CD8-positive, alpha-beta memory T cell (primary cell): ENCODE data around the gene MSX1. TPM values are rescaled to one million over a fixed set of nuclear protein-coding genes. Genes with fewer than 3 reads are reported as not detected.

Experiments
- CTCF ChIA-PET: fragments of 350-600 bp; sonication (Branson Sonifier 250); formaldehyde crosslinking; loops from one replicate; lab custom pipeline; 2021; ENCODE audit warnings: antibody characterized with exemption; lab: Charles Lee
- POLR2A ChIA-PET: fragments of 350-600 bp; sonication (Branson Sonifier 250); formaldehyde crosslinking; loops from one replicate; lab custom pipeline; 2021; ENCODE audit warnings: antibody characterized with exemption; lab: Charles Lee
- DNase-seq, 5 donors: peaks; one replicate each; pipeline versions ENCODE4 v3.0.0 to v3.0.0-alpha.2; 2020 to 2022; ENCODE audit warnings: mixed read lengths in 1 of 5
- H3K27ac ChIP-seq: one replicate; pipeline ENCODE4 v1.7.0; 2013; ENCODE audit warnings: low read depth, mild to moderate bottlenecking, low read length, moderate library complexity
- H3K27me3 ChIP-seq: 2 replicates; pipeline ENCODE4 v1.7.0; 2013; ENCODE audit warnings: low read length, mild to moderate bottlenecking; ENCODE audit not compliant: insufficient read depth, poor library complexity, severe bottlenecking
- H3K36me3 ChIP-seq: 2 replicates; pipeline ENCODE4 v1.7.0; 2013; ENCODE audit warnings: mild to moderate bottlenecking, low read length, moderate library complexity; ENCODE audit not compliant: insufficient read depth
- H3K4me1 ChIP-seq: 2 replicates; pipeline ENCODE4 v1.7.0; 2013; ENCODE audit warnings: mild to moderate bottlenecking, low read length, moderate library complexity; ENCODE audit not compliant: insufficient read depth
- H3K4me3 ChIP-seq: 2 replicates; pipeline ENCODE4 v1.7.0; 2013; ENCODE audit warnings: mild to moderate bottlenecking, low read length
- H3K9me3 ChIP-seq: 2 replicates; pipeline ENCODE4 v1.7.0; 2013; ENCODE audit warnings: mild to moderate bottlenecking, low read length
- H3K27ac Mint-ChIP-seq, 8 donors: one replicate each; pipeline ENCODE4 v1.8.0; 2020 to 2021; ENCODE audit warnings: mixed read lengths in 8 of 8, mild to moderate bottlenecking in 6 of 8, inconsistent platforms in 3 of 8, moderate library complexity in 3 of 8
- H3K27me3 Mint-ChIP-seq, 2 donors: one replicate each; pipeline ENCODE4 v1.8.0; 2020 to 2021; ENCODE audit warnings: mixed read lengths in 2 of 2, mild to moderate bottlenecking in 1 of 2, moderate library complexity in 1 of 2
- H3K36me3 Mint-ChIP-seq, 3 donors: one replicate each; pipeline ENCODE4 v1.8.0; 2020 to 2021; ENCODE audit warnings: mixed read lengths in 3 of 3, inconsistent platforms in 1 of 3, mild to moderate bottlenecking in 1 of 3
- H3K4me1 Mint-ChIP-seq, 3 donors: one replicate each; pipeline ENCODE4 v1.8.0; 2020 to 2021; ENCODE audit warnings: mixed read lengths in 3 of 3, inconsistent platforms in 1 of 3, mild to moderate bottlenecking in 1 of 3
- H3K4me3 Mint-ChIP-seq, 7 donors: one replicate each; pipeline ENCODE4 v1.8.0; 2020 to 2021; ENCODE audit warnings: mixed read lengths in 7 of 7, mild to moderate bottlenecking in 6 of 7, moderate library complexity in 4 of 7, inconsistent platforms in 2 of 7
- H3K9me3 Mint-ChIP-seq, 5 donors: one replicate each; pipeline ENCODE4 v1.8.0; 2020 to 2022; ENCODE audit warnings: mixed read lengths in 5 of 5, mild to moderate bottlenecking in 3 of 5, moderate library complexity in 2 of 5, inconsistent platforms in 1 of 5
- polyA plus RNA-seq: library from polyadenylated mRNA; unstranded; fragments of 300-500 nt; fragmentation: Illumina TruSeq; gene quantifications from one replicate; pipeline ENCODE4 v1.2.3, GENCODE V29; 2021
- total RNA-seq, 2 experiments: library from RNA; stranded (reverse); gene quantifications; one replicate each; pipeline ENCODE4 v1.2.3, GENCODE V29; 2021

MSX1 gene
- total RNA-seq: under 1 TPM; 0.11 to 0.24 TPM
- polyA plus RNA-seq: not detected

GRCh38 chr4:4859325-4859798 lies at the start of gene MSX1:
MSX1 (plus strand) TSS chr4:4859665; CDS start chr4:4859900, 235 bp downstream.
- peaks cover 0 to 16% (median 8%) of the 10 kb centered on the region in 5 donors for H3K9me3 Mint-ChIP-seq
- H3K27me3 ChIP-seq: peaks cover 61% of the 10 kb centered on the region
- peak within 1 kb of the TSS; percentile 59 for H3K4me3 ChIP-seq
- peaks cover 29 to 51% (median 33%) of the 10 kb centered on the region in 3 donors for H3K4me1 Mint-ChIP-seq
- H3K27ac Mint-ChIP-seq: peak within 1 kb of the TSS in 1 of 8 donors; percentile 57
- H3K36me3 Mint-ChIP-seq: no peaks in the 10 kb centered on the region
- no peaks in the 10 kb centered on the region for H3K9me3 ChIP-seq
- no peak within 1 kb of the TSS for H3K27ac ChIP-seq
- peak in 1 of 5 donors; percentile 18 for DNase-seq
- H3K4me3 Mint-ChIP-seq: peak within 1 kb of the TSS; percentile 83 to 88 (median 87)
- ChIA-PET POLR2A (no interaction called here), CTCF (no interaction called here)
- peaks cover 9% of the 10 kb centered on the region for H3K4me1 ChIP-seq
- H3K27me3 Mint-ChIP-seq: peaks cover 78 to 81% of the 10 kb centered on the region in 2 donors
- no peaks in the 10 kb centered on the region for H3K36me3 ChIP-seq

DNA sequence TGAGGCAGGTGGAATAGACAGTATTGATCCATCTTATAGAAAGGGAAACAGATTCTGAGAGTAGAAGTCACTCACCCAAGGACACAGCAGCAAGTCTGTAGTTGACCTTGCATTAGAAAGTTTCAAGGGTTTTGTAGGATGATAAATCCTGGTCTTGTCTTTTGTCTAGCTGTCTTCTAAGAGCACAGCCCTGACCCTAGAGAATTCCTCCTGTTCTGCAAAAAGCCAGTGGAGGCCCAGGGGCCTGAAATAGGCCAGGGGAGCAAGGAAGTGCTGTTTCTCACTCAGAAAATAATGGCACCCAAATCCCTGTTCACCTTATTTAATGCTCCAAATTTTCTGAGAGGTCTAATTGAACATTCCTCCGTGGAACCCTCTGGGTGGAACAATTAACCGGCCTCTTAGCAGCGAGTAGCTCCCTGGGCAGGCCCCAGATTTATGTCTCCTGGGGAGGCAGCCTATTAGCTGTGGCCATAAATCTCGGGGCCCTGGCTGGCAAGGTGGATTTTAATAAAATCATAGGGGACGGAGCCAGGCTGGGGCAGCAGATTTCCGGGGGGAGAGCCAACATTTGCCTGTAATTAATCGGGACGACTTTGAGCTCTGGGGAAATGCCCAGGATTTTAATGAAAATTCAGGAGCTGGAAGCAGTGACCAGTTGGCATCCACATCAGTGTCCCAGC lies 49.2 kb upstream of the MSX1 start:
- Mint-ChIP-seq H3K4me3 (no peak overlapping the region), H3K9me3 (peaks cover 12 to 49% (median 22%) of the 10 kb centered on the region in 5 donors), H3K27ac (no peak overlapping the region), H3K4me1 (no peaks in the 10 kb centered on the region), H3K36me3 (peaks cover 0 to 20% (median 0%) of the 10 kb centered on the region in 3 donors), H3K27me3 (peaks cover 12 to 28% of the 10 kb centered on the region in 2 donors)
- no peak overlapping the region for H3K4me3 ChIP-seq
- no peaks in the 10 kb centered on the region for H3K9me3 ChIP-seq
- no peak overlapping the region for H3K27ac ChIP-seq
- CTCF ChIA-PET: no interaction called here
- H3K36me3 ChIP-seq: no peaks in the 10 kb centered on the region
- H3K27me3 ChIP-seq: no peaks in the 10 kb centered on the region
- POLR2A ChIA-PET: no interaction called here
- H3K4me1 ChIP-seq: no peaks in the 10 kb centered on the region
- no peak for DNase-seq

DNA sequence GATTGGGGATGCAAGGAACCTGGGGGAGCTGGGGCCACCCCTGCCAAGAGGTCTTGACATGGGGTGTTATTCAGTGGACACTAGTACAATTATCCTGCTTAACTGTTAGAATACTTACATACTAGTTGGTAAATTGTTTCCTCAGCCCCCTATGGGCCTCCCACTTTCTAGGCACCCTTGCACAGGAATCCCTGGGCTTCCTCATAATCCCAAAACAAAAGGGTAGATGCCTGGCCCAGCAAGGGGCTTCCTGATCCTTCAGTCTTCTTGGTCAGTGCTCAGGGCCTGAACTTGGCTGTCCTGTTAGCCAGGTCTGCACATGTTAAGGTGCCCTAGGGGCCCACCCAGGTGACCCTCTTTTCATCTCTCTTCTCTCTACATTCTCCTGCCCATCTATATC lies 48.7 kb upstream of the MSX1 start:
- H3K4me1 ChIP-seq: no peaks in the 10 kb centered on the region
- no peak for DNase-seq
- Mint-ChIP-seq H3K9me3 (peaks cover 12 to 50% (median 22%) of the 10 kb centered on the region in 5 donors), H3K4me3 (no peak overlapping the region), H3K27ac (no peak overlapping the region), H3K4me1 (no peaks in the 10 kb centered on the region), H3K27me3 (peaks cover 12 to 24% of the 10 kb centered on the region in 2 donors), H3K36me3 (peaks cover 0 to 20% (median 0%) of the 10 kb centered on the region in 3 donors)
- H3K9me3 ChIP-seq: no peaks in the 10 kb centered on the region
- H3K4me3 ChIP-seq: no peak overlapping the region
- H3K36me3 ChIP-seq: no peaks in the 10 kb centered on the region
- H3K27me3 ChIP-seq: no peaks in the 10 kb centered on the region
- H3K27ac ChIP-seq: no peak overlapping the region
- ChIA-PET CTCF (no interaction called here), POLR2A (no interaction called here)

DNA sequence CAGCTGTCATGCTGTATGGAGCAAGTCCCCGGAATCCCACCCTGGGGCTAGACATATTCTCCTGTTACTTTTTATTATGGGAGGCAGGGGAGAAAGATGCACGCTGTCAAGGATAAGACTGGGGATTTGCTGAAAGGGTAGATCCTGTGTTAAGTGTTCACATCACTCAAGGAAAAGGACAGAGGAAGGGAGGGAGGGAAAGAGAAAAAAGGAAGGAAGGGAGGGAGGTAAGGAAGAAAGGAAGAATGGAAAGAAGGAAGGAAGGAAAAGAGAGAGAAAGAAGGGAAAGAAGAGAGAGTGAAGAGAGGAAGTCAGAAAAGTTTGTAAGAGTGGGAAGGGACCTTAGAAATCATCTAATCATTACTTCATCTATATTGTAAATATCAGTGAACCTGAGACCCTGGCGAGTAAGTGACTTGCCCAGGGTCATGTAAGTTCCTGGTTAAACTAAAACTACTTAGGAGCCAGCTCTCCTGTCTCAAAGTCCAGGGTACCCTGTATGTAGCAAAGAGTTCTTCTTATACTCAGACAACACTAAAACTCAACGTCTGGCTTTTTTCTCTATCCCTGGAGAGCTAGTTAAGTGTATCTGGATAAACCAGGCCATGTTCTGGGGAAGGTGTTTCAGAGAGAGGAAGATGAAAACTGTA lies 47.2 kb upstream of the MSX1 start:
- H3K4me3 Mint-ChIP-seq: no peak overlapping the region
- Histone ChIP-seq H3K27ac (no peak overlapping the region), H3K4me1 (no peaks in the 10 kb centered on the region), H3K36me3 (no peaks in the 10 kb centered on the region), H3K9me3 (no peaks in the 10 kb centered on the region), H3K4me3 (no peak overlapping the region), H3K27me3 (no peaks in the 10 kb centered on the region)
- H3K36me3 Mint-ChIP-seq: peaks cover 0 to 20% (median 2%) of the 10 kb centered on the region in 3 donors
- no peak overlapping the region for H3K27ac Mint-ChIP-seq
- no peaks in the 10 kb centered on the region for H3K4me1 Mint-ChIP-seq
- peaks cover 12 to 57% (median 25%) of the 10 kb centered on the region in 5 donors for H3K9me3 Mint-ChIP-seq
- CTCF ChIA-PET: no interaction called here
- H3K27me3 Mint-ChIP-seq: peaks cover 12 to 24% of the 10 kb centered on the region in 2 donors
- POLR2A ChIA-PET: no interaction called here
- no peak for DNase-seq

DNA sequence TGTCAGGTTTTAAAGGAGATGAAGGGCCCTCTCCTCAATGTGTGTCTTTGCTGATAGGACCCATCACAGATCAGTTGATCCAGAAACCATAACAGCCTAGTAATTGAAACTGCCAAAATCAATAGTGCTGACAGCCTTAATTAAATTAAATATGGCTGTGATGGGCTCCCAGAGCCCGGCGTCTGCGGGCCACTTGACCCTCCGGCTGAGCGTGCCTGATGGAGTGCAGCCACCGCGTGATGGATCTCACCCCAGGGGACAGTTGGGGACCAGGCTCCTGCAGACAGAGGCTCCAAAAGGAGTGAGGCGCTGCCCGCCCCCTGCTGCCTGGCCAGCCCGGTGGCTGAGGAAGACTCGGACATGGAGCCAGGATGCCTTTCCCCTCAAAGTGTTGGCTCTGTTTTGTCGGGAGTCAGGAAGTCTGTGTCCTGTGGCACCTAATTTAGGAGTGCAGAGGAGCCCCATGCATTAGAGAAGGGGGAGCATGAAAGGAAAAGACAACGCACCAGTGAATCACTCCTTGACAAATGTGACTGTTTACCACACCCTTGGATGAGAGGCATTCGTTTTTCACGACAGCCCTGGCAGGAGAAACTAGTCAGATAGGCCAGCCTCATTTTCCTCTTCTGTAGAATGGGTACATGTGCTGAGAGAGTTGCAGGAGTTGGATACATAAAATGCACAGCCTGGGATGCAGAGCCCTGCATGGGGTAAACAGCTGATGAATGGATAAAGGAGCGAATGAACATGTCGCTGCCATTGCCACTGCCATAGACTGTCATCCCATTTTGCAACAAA lies 40.9 kb upstream of the MSX1 start:
- Histone ChIP-seq H3K4me1 (no peaks in the 10 kb centered on the region), H3K27ac (no peak overlapping the region), H3K9me3 (no peaks in the 10 kb centered on the region), H3K4me3 (no peak overlapping the region), H3K36me3 (no peaks in the 10 kb centered on the region), H3K27me3 (no peaks in the 10 kb centered on the region)
- DNase-seq: no peak
- Mint-ChIP-seq H3K27me3 (peaks cover 1 to 11% of the 10 kb centered on the region in 2 donors), H3K9me3 (peaks cover 13 to 56% (median 25%) of the 10 kb centered on the region in 5 donors), H3K4me3 (no peak overlapping the region), H3K36me3 (peaks cover 0 to 16% (median 4%) of the 10 kb centered on the region in 3 donors), H3K27ac (no peak overlapping the region), H3K4me1 (no peaks in the 10 kb centered on the region)
- ChIA-PET POLR2A (no interaction called here), CTCF (no interaction called here)

DNA sequence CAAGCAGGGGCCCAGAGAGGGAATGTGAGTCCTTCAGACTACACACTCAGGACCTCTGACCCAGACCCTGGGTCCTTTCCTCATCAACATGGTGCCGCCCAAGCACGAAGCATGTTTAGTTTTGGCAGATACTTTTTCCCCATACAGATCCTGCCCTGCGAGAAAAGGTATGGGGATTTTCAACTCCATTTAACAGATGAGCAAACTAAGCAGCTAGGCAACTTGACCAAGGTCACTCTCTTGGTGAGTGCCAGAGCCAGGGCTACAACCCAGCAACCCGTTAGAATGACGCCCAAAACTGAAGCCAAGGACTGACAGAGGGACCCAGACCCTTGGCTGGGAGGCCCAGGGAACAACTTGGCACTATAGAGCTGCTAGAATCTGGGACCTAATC lies 40.3 kb upstream of the MSX1 start:
- CTCF ChIA-PET: no interaction called here
- no peaks in the 10 kb centered on the region for H3K27me3 ChIP-seq
- no peak overlapping the region for H3K27ac ChIP-seq
- no peak overlapping the region for H3K4me3 ChIP-seq
- H3K4me3 Mint-ChIP-seq: no peak overlapping the region
- H3K9me3 ChIP-seq: no peaks in the 10 kb centered on the region
- no peaks in the 10 kb centered on the region for H3K4me1 ChIP-seq
- no peak for DNase-seq
- POLR2A ChIA-PET: no interaction called here
- no peaks in the 10 kb centered on the region for H3K4me1 Mint-ChIP-seq
- peaks cover 1 to 8% of the 10 kb centered on the region in 2 donors for H3K27me3 Mint-ChIP-seq
- H3K36me3 ChIP-seq: no peaks in the 10 kb centered on the region
- peaks cover 0 to 16% (median 4%) of the 10 kb centered on the region in 3 donors for H3K36me3 Mint-ChIP-seq
- peaks cover 13 to 55% (median 25%) of the 10 kb centered on the region in 5 donors for H3K9me3 Mint-ChIP-seq
- no peak overlapping the region for H3K27ac Mint-ChIP-seq

- no peak overlapping the region for H3K4me3 Mint-ChIP-seq
- no peak overlapping the region for H3K27ac Mint-ChIP-seq
- no peak overlapping the region for H3K4me3 ChIP-seq
- no peak overlapping the region for H3K27ac ChIP-seq
- peaks cover 1 to 8% of the 10 kb centered on the region in 2 donors for H3K27me3 Mint-ChIP-seq
- DNase-seq: no peak
- ChIA-PET POLR2A (no interaction called here), CTCF (no interaction called here)
- H3K36me3 ChIP-seq: no peaks in the 10 kb centered on the region
- H3K4me1 ChIP-seq: no peaks in the 10 kb centered on the region
- H3K27me3 ChIP-seq: no peaks in the 10 kb centered on the region
- peaks cover 0 to 16% (median 4%) of the 10 kb centered on the region in 3 donors for H3K36me3 Mint-ChIP-seq
- H3K4me1 Mint-ChIP-seq: no peaks in the 10 kb centered on the region
- H3K9me3 Mint-ChIP-seq: peaks cover 17 to 51% (median 29%) of the 10 kb centered on the region in 5 donors
- no peaks in the 10 kb centered on the region for H3K9me3 ChIP-seq
Observed at GRCh38 chr4:4820261-4820660, 39.2 kb upstream of the MSX1 start.
